Measurements from ENCODE around the gene LDLRAD3. TPM values are rescaled to one million over a fixed set of nuclear protein-coding genes. Genes with fewer than 3 reads are reported as not detected.

The LDLRAD3 gene
- total RNA-seq, 1 donor from 2014 or later, result 19.6 TPM

GRCh38 chr11:36212564-36213392 is 268.9 kb downstream of the LDLRAD3 start:
- H3K27me3 Mint-ChIP-seq, result no peaks in the 10 kb centered on the region
- no peak overlapping the region for H3K27ac Mint-ChIP-seq
- TF ChIP-seq CTCF (IDR thresholded peaks at IDR 0.05; ENCODE audit: unreplicated experiment), result no peak
- H3K4me3 Mint-ChIP-seq (ENCODE audit: low read depth), result no peak overlapping the region
- peaks cover 9% of the 10 kb centered on the region for H3K4me1 Mint-ChIP-seq (ENCODE audit: low read depth)
- H3K9me3 Mint-ChIP-seq (ENCODE audit: low read depth), result no peaks in the 10 kb centered on the region
- no peak for DNase-seq (ENCODE audit: low spot score, unreplicated experiment)
- H3K36me3 Mint-ChIP-seq (ENCODE audit: insufficient read depth), result peaks cover 1% of the 10 kb centered on the region

GRCh38 chr11:36213393-36213840 is 269.6 kb downstream of the LDLRAD3 start:
- Mint-ChIP-seq H3K36me3 (ENCODE audit: insufficient read depth) (peaks cover 1% of the 10 kb centered on the region), H3K9me3 (ENCODE audit: low read depth) (no peaks in the 10 kb centered on the region), H3K27me3 (no peaks in the 10 kb centered on the region), H3K4me3 (ENCODE audit: low read depth) (no peak overlapping the region), H3K4me1 (ENCODE audit: low read depth) (peaks cover 9% of the 10 kb centered on the region), H3K27ac (no peak overlapping the region)
- no peak for TF ChIP-seq CTCF (IDR thresholded peaks at IDR 0.05; ENCODE audit: unreplicated experiment)
- no peak for DNase-seq (ENCODE audit: low spot score, unreplicated experiment)

- no peaks in the 10 kb centered on the region for H3K27me3 Mint-ChIP-seq
- no peak overlapping the region for H3K27ac Mint-ChIP-seq
- H3K9me3 Mint-ChIP-seq (ENCODE audit: low read depth), result peaks cover 3% of the 10 kb centered on the region
- peaks cover 9% of the 10 kb centered on the region for H3K4me1 Mint-ChIP-seq (ENCODE audit: low read depth)
- TF ChIP-seq CTCF (IDR thresholded peaks at IDR 0.05; ENCODE audit: unreplicated experiment), result no peak
- no peak for DNase-seq (ENCODE audit: low spot score, unreplicated experiment)
- no peak overlapping the region for H3K4me3 Mint-ChIP-seq (ENCODE audit: low read depth)
- H3K36me3 Mint-ChIP-seq (ENCODE audit: insufficient read depth), result peaks cover 4% of the 10 kb centered on the region
These were observed 270.6 kb downstream of the LDLRAD3 start for GRCh38 chr11:36214480-36214879.

- H3K4me3 Mint-ChIP-seq (ENCODE audit: low read depth), result no peak overlapping the region
- peaks cover 9% of the 10 kb centered on the region for H3K4me1 Mint-ChIP-seq (ENCODE audit: low read depth)
- TF ChIP-seq CTCF (IDR thresholded peaks at IDR 0.05; ENCODE audit: unreplicated experiment), result no peak
- no peak overlapping the region for H3K27ac Mint-ChIP-seq
- peaks cover 8% of the 10 kb centered on the region for H3K9me3 Mint-ChIP-seq (ENCODE audit: low read depth)
- no peaks in the 10 kb centered on the region for H3K27me3 Mint-ChIP-seq
- peaks cover 8% of the 10 kb centered on the region for H3K36me3 Mint-ChIP-seq (ENCODE audit: insufficient read depth)
- DNase-seq (ENCODE audit: low spot score, unreplicated experiment), result no peak
These were observed 271.3 kb downstream of the LDLRAD3 start for GRCh38 chr11:36214976-36215692.

- H3K4me1 Mint-ChIP-seq (ENCODE audit: low read depth), result peaks cover 9% of the 10 kb centered on the region
- H3K9me3 Mint-ChIP-seq (ENCODE audit: low read depth), result peaks cover 11% of the 10 kb centered on the region
- H3K27me3 Mint-ChIP-seq, result no peaks in the 10 kb centered on the region
- no peak overlapping the region for H3K27ac Mint-ChIP-seq
- peaks cover 10% of the 10 kb centered on the region for H3K36me3 Mint-ChIP-seq (ENCODE audit: insufficient read depth)
- no peak for DNase-seq (ENCODE audit: low spot score, unreplicated experiment)
- TF ChIP-seq CTCF (IDR thresholded peaks at IDR 0.05; ENCODE audit: unreplicated experiment), result no peak
- no peak overlapping the region for H3K4me3 Mint-ChIP-seq (ENCODE audit: low read depth)
These were observed 271.8 kb downstream of the LDLRAD3 start for GRCh38 chr11:36215693-36216060.

All from progenitor cell of endocrine pancreas (in vitro differentiated cells).